ENCODE data around the gene JAKMIP1.

The JAKMIP1 gene

DNA sequence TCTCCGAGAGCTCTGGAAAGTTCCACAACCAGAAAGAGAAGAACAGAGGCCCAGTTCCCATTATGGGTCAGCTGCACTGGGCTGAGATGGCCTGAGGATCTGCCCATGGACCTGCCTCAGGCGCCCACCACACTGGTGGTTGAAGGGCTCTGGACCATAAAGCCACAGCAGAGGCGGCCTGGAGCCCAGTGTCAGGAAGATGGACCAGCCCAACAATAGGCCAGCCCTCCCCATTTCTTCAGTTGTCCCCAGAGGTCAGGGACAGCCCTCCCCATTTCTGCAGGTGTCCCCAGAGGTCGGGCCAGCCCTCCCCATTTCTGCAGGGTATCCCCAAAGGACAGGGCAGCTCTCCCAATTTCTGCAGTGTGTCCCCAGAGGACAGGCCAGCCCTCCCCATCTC is 144.9 kb downstream of the JAKMIP1 start:
- DNase-seq, result no peak

GRCh38 chr4:6055030-6055429 is 145.3 kb downstream of the JAKMIP1 start:
- no peak for DNase-seq

- DNase-seq, result no peak
These were observed 146.0 kb downstream of the JAKMIP1 start for GRCh38 chr4:6054162-6054922.

- no peak for DNase-seq
These were observed 147.7 kb downstream of the JAKMIP1 start for GRCh38 chr4:6052679-6053078.

DNA sequence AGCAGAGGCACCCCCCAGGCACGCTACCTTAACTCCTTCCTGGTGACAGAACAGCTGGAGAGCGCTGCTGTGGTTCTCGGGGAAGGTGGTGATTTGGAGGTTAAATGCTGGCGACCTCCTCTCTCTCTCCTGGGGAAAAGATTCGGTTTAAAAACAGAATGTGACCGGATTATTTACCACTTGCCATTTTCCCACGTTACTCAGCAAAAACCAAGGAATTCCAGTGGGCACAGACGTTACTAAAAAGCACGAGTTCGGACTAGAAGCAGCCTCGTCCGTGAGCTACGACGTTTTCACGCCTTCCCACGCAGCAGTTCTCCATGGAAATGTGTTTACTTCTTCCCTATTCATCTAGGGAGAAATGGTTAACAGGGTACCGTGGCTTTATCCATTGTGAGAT is 149.8 kb downstream of the JAKMIP1 start:
- no peak for DNase-seq

- DNase-seq, result no peak
These were observed 150.4 kb downstream of the JAKMIP1 start for GRCh38 chr4:6049985-6050384.

DNA sequence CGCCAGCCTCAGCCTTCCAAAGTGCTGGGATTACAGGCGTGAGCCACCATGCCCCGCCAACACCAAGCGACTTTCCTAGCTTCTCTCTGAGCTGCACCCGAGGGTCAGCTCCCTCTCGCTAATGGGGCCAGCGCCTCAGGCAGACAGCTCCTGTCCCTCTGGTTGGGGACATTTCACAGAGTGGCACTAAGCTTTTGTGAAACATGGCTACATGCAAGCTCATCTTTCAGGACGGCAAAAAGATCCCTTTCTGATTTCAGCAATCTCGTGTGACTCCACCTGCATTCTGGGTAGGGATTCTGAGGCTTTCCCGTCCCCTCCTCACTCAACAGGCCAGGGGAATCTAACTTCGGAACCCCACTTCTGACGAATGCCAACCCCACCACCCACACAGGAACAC is 151.1 kb downstream of the JAKMIP1 start:
- DNase-seq, result no peak

GRCh38 chr4:6048537-6048936 is 151.8 kb downstream of the JAKMIP1 start:
- DNase-seq, result no peak

- DNase-seq, result no peak
These were observed 153.1 kb downstream of the JAKMIP1 start for GRCh38 chr4:6047130-6047673.

DNA sequence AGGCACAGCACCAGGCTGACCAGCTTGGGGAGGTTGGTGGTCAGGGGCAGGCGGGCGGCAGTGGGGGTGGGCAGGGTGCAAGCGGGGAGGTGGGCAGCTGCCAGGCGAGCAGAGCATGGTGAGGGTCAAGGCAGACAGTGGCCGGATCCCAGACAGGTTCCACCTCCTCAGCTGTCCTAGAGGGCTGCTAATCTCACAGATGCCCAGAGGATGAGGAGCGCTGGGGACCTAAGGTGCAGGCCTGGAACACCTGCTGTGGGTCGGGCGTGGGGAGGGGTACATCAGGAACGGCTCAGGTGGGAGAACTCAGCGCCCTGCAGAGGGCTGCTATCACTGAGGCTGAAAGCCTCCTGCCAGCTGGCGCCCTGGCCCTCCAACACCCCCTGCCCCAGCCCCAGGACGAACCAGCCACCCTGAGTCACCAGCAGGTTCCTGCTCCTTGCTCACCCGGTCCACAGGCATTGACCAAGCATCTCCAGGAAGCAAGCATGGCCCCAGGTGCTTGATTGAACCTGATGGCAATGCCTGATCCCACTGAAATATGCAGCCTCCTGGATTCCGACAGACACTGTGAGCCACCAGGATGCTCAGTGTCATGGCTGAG is 153.7 kb downstream of the JAKMIP1 start:
- DNase-seq, result no peak

DNA sequence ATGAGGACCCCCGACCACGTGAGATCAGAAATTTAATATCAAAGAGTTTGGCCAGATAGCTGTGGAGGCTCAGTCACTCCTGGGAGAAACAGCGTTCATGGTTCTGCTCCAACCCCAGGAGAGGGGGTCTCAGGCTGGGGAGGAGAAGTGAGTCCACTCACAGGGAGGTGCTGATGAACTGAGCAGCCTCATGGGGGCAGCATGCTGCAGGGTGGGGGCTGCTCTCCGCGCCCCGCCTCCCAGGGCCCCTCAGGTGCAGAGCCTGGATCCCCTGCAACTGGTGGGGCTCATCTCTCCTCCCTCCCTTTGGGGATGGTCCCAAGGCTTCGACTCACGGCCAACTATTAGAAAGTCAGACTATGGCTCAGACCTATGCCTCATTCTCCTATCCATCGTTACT is 155.5 kb downstream of the JAKMIP1 start:
- DNase-seq, result no peak

DNA sequence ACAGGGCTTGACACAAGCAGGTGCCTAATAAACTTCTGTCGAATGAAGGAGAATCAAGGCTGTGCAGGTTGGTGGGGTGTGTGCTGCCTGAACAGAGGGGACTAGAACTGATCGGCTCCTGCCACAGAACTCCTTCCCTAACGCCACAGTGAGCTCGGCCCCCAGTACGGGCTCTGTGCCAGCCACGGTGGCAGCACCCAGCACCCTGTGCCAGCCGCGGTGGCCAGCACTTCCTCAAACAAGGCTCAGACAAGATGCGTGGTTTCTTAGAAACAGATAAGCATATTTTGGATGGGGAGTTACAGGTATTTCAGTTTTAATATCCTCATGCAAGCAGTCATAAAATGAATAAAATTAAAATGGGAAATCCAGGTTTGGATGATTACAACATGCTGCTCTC is 156.1 kb downstream of the JAKMIP1 start:
- DNase-seq, result no peak

GRCh38 chr4:6043843-6044242 is 156.5 kb downstream of the JAKMIP1 start:
- no peak for DNase-seq

GRCh38 chr4:6043188-6043587 is 157.2 kb downstream of the JAKMIP1 start:
- no peak for DNase-seq

DNA sequence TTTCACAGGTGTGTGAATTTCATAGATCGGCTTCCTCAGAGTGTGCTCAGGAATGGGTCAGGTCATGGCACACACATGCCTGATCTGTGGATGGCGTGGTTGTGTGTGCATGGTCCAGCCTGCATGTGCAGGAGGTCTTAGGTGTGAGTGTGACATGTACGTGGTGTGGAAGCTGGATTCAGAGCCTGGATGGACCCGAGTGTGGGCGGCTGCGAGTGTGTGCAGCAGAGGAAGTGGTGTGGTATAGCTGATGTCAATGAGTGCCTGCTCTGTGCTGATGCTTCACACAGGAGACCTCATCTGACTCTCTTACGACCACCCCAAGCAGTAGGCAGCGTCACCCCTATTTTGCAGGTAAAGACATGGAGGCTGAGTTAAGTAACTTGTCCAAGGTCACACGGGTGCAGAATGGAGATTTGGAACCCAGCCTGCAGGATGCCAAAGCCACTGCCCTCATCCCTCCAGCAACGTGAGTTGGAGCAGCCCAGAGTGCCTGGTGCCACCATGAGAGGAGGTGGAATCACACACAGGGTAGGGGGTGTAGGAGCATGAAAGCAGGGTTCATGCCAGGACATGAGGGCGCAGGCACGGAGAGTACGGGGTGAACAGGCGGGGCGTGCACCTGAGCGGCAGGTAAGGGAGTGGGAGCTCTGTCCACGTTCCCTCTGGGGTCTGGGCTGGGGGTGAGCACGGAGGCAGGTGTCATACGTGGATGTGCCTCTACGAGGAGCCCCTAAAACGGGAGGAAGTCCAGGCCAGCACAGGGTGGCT is 157.9 kb downstream of the JAKMIP1 start:
- DNase-seq, result no peak

GRCh38 chr4:6041800-6042199 is 158.5 kb downstream of the JAKMIP1 start:
- no peak for DNase-seq

GRCh38 chr4:6038711-6039110 is 161.6 kb downstream of the JAKMIP1 start:
- no peak for DNase-seq

- DNase-seq, result no peak
These were observed 164.6 kb downstream of the JAKMIP1 start for GRCh38 chr4:6035786-6036185.

- no peak for DNase-seq
These were observed 167.0 kb downstream of the JAKMIP1 start for GRCh38 chr4:6033381-6033780.

- DNase-seq, result no peak
These were observed 167.8 kb downstream of the JAKMIP1 start for GRCh38 chr4:6032249-6033244.

DNA sequence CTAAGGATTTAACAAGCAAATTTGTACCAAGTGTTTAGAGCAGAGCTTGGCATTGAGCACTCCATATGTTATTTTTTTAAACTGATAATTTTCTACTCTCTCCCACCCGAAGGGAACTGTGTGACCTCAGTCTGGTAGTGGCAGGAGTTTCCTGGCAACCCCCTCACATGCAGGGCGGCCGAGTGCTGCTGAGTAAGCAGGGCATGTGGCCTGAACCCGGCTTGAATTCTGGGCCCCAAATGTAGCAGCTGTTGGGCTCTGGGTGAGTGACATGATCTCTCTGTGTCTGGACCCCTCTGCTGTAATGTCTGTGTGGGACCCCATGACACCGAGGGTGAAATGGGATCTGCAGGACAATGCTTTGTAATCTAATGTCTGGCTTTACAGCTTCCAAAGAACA is 168.5 kb downstream of the JAKMIP1 start:
- no peak for DNase-seq

GRCh38 chr4:6030679-6031078 is 169.7 kb downstream of the JAKMIP1 start:
- DNase-seq, result no peak

DNA sequence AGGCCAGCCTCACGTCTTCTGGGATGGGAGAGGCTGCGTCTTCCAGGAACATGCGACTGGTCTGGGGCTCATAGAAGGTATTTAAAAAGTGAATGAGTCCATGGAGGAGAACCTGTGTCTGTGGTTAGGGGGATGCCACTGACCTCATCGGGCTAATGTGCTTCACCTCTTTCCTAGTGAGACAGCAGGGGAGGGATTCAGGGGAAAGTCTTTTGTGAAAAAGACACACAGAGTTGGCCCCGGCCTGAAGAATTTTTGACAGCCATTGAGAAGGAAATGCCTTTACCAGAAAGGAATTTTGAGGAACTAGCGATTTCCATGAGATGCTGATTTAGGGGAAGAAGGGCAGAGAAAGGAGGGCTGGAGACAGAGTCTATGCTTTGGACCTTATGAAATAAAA is 171.1 kb downstream of the JAKMIP1 start:
- no peak for DNase-seq
